ENCODE measurements around the gene RPS6KL1. TPM values are rescaled to one million over a fixed set of nuclear protein-coding genes. Genes with fewer than 3 reads are reported as not detected.

Gene RPS6KL1
- total RNA-seq, 3 donors from 2014 or later, result 7.7 to 12.7 (median 11.5) TPM

- TF ChIP-seq CTCF (IDR thresholded peaks at IDR 0.05), result no peak
- Histone ChIP-seq H3K36me3 (ENCODE audit: low read depth) (no peaks in the 10 kb centered on the region), H3K9me3 (no peaks in the 10 kb centered on the region), H3K4me1 (ENCODE audit: low read depth) (peaks cover 5% of the 10 kb centered on the region), H3K4me3 (no peak overlapping the region)
- no peak for DNase-seq
- intact Hi-C loops (cut with DNase I, micrococcal nuclease), result loop anchor here in 1 of 2 donors (10.0 kb wide), 1 partner anchor 45 kb away; the partner anchor contains the start of gene EIF2B2
- ATAC-seq, result no peak
Observed at GRCh38 chr14:74959596-74960180, 36.6 kb upstream of the RPS6KL1 start.

- no peaks in the 10 kb centered on the region for H3K36me3 ChIP-seq (ENCODE audit: low read depth)
- no peaks in the 10 kb centered on the region for H3K9me3 ChIP-seq
- DNase-seq (no peak), ATAC-seq (no peak)
- TF ChIP-seq CTCF (IDR thresholded peaks at IDR 0.05), result no peak
- intact Hi-C loops (cut with DNase I, micrococcal nuclease), result loop anchor here in 1 of 2 donors (10.0 kb wide), 1 partner anchor 48 kb away; the partner anchor contains the start of gene EIF2B2
- H3K4me1 ChIP-seq (ENCODE audit: low read depth), result peaks cover 13% of the 10 kb centered on the region
- H3K4me3 ChIP-seq, result no peak overlapping the region
Observed at GRCh38 chr14:74956280-74957072, 33.4 kb upstream of the RPS6KL1 start.

- no peak for TF ChIP-seq CTCF (IDR thresholded peaks at IDR 0.05)
- Histone ChIP-seq H3K9me3 (no peaks in the 10 kb centered on the region), H3K36me3 (ENCODE audit: low read depth) (no peaks in the 10 kb centered on the region), H3K4me1 (ENCODE audit: low read depth) (peaks cover 18% of the 10 kb centered on the region), H3K4me3 (no peak overlapping the region)
- no peak for ATAC-seq
- no peak for DNase-seq
- intact Hi-C loops (cut with DNase I, micrococcal nuclease), result loop anchor here in 1 of 2 donors (10.0 kb wide), 1 partner anchor 49 kb away; the partner anchor contains the start of gene EIF2B2
Observed at GRCh38 chr14:74956027-74956279, 32.9 kb upstream of the RPS6KL1 start.

- Histone ChIP-seq H3K4me3 (no peak within 1 kb of the TSS), H3K36me3 (ENCODE audit: low read depth) (no peaks in the 10 kb centered on the region), H3K9me3 (no peaks in the 10 kb centered on the region), H3K4me1 (ENCODE audit: low read depth) (peaks cover 20% of the 10 kb centered on the region)
- no peak for TF ChIP-seq CTCF (IDR thresholded peaks at IDR 0.05)
- ATAC-seq (peak; percentile 89), DNase-seq (peak; percentile 75 to 83 (median 79))
- intact Hi-C loops (cut with DNase I, micrococcal nuclease), result loop anchor here in 1 of 2 donors (10.0 kb wide), 1 partner anchor 49 kb away; the partner anchor contains the start of gene EIF2B2
Observed at GRCh38 chr14:74955229-74956026, 32.4 kb upstream of the RPS6KL1 start, which contains the start of gene PGF. Gene PGF (minus strand): TSS chr14:74955597. CDS start chr14:74955242, 355 bp downstream.

GRCh38 chr14:74954947-74955228, 31.8 kb upstream of the RPS6KL1 start:
- intact Hi-C loops (cut with DNase I, micrococcal nuclease), result loop anchor here in 1 of 2 donors (10.0 kb wide), 1 partner anchor 50 kb away; the partner anchor contains the start of gene EIF2B2

More at GRCh38 chr14:74954947-74955228, 31.8 kb upstream of the RPS6KL1 start:
- Histone ChIP-seq H3K36me3 (ENCODE audit: low read depth) (no peaks in the 10 kb centered on the region), H3K4me3 (no peak overlapping the region), H3K4me1 (ENCODE audit: low read depth) (peaks cover 20% of the 10 kb centered on the region), H3K9me3 (no peaks in the 10 kb centered on the region)
- TF ChIP-seq CTCF (IDR thresholded peaks at IDR 0.05), result no peak
- no peak for DNase-seq
- peak; percentile 2 for ATAC-seq
